Stomach (tissue), 4 donors: ENCODE results near the gene ACRBP.

ENCODE experiments used
- EP300 ChIP-seq: sonication (generic); formaldehyde crosslinking; IDR thresholded peaks from one replicate; pipeline ENCODE4 v1.6.1; 2017; ENCODE audit warnings: antibody characterized with exemption
- POLR2A ChIP-seq, 4 donors: fragments of 450-650 bp; IDR thresholded peaks; one replicate each; pipeline ENCODE4 v1.6.1; 2016; ENCODE audit warnings: antibody characterized with exemption in 4 of 4, control low read depth in 2 of 4, mild to moderate bottlenecking in 1 of 4, moderate library complexity in 1 of 4
- POLR2AphosphoS5 ChIP-seq, 3 donors: sonication (generic); formaldehyde crosslinking; IDR thresholded peaks; one replicate each; pipeline ENCODE4 v1.6.1; 2016; ENCODE audit warnings: antibody characterized with exemption in 3 of 3
- TF ChIP-seq, protein P1 (sequence below), 7 experiments: fragments of 450-650 bp in 4 of 7; fragments of 200-600 bp in 3 of 7; sonication (generic) in 3 of 7; IDR thresholded peaks; one replicate each; pipeline ENCODE4 v1.5.1; 2016 to 2019; ENCODE audit warnings: antibody characterized with exemption in 7 of 7, control low read depth in 2 of 7, mild to moderate bottlenecking in 1 of 7

DNA sequence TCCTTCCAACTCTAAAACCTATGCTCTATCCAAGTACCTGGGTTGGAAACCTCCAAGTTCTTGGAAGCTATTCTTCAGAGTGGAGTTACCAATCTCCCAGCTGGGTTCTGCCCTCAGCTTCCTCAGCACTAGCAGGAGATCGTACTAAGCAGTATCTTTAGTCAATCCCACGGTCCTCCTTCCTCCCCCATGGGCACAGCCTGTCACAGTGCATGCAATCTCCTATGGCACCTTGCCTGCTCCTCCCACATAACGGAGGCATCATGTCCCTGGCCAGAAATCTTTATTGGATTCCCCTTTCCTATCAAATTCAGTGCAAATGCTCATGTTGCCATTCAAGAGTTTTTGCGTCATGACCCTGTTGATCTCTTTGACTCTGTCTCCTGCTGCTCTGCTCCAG lies 6.1 kb downstream of the ACRBP start:
- TF ChIP-seq, protein P1, sequence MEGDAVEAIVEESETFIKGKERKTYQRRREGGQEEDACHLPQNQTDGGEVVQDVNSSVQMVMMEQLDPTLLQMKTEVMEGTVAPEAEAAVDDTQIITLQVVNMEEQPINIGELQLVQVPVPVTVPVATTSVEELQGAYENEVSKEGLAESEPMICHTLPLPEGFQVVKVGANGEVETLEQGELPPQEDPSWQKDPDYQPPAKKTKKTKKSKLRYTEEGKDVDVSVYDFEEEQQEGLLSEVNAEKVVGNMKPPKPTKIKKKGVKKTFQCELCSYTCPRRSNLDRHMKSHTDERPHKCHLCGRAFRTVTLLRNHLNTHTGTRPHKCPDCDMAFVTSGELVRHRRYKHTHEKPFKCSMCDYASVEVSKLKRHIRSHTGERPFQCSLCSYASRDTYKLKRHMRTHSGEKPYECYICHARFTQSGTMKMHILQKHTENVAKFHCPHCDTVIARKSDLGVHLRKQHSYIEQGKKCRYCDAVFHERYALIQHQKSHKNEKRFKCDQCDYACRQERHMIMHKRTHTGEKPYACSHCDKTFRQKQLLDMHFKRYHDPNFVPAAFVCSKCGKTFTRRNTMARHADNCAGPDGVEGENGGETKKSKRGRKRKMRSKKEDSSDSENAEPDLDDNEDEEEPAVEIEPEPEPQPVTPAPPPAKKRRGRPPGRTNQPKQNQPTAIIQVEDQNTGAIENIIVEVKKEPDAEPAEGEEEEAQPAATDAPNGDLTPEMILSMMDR (IDR thresholded peaks at IDR 0.05): no peak
- no peak for TF ChIP-seq POLR2AphosphoS5 (IDR thresholded peaks at IDR 0.05)
- TF ChIP-seq POLR2A (IDR thresholded peaks at IDR 0.05): no peak
- no peak for TF ChIP-seq EP300
